ENCODE data around the gene UACA. TPM values are rescaled to one million over a fixed set of nuclear protein-coding genes. Genes with fewer than 3 reads are reported as not detected.

Gene UACA
- total and polyA plus RNA-seq, 2 of the 8 experiments (the other 6 are each of a cell fraction or from before 2014, with no cell fraction given): 28.6 to 38.9 TPM

GRCh38 chr15:70653426-70653825, 109.9 kb downstream of the UACA start:
- H4K5ac ChIP-seq (ENCODE audit: insufficient read length, low read depth, low read length): no peak overlapping the region
- H3K56ac ChIP-seq (replicated peaks; ENCODE audit: insufficient read length, low read depth, low read length): no peak overlapping the region
- H2BK5ac ChIP-seq (ENCODE audit: low read depth, low read length): no peak overlapping the region
- H3K79me1 ChIP-seq (ENCODE audit: low read depth, low read length): no peaks in the 10 kb centered on the region
- H4K91ac ChIP-seq (replicated peaks; ENCODE audit: insufficient read length, low read length): no peak overlapping the region
- no peaks in the 10 kb centered on the region for H3K4me1 ChIP-seq (replicated peaks in 1 of 4; ENCODE audit: control insufficient read depth in 3 of 4, insufficient read depth in 4 of 4, low read length in 3 of 4)
- no peak overlapping the region for H2BK20ac ChIP-seq (ENCODE audit: low read length)
- H3K4me3 ChIP-seq (ENCODE audit: extremely low read depth in 1 of 4, insufficient read depth in 2 of 4, low read depth in 3 of 4, low read length in 4 of 4): no peak overlapping the region
- H3K27ac ChIP-seq (ENCODE audit: low read depth, low read length): no peak overlapping the region
- H2AK5ac ChIP-seq (ENCODE audit: low read depth, low read length): no peak overlapping the region
- H3K9me3 ChIP-seq (ENCODE audit: insufficient read depth in 2 of 2, low read depth in 1 of 2, low read length in 1 of 2): no peaks in the 10 kb centered on the region
- DNase-seq (ENCODE audit: low read depth in 1 of 2, low spot score in 2 of 2) (no peak), FAIRE-seq (no peak)
- 88% methylated on average over 4 of the region's 4 CpGs; no CpG with 5 or more reads in 1 of the 2 experiments for WGBS, 2 experiments (ENCODE audit: extremely low coverage in 1 of 2, insufficient coverage in 1 of 2, insufficient read length in 1 of 2, insufficient replicate concordance in 2 of 2, low coverage in 1 of 2, low lambda C conversion rate in 2 of 2, missing lambda C conversion rate in 1 of 2)
- no peak overlapping the region for H3K4me2 ChIP-seq (ENCODE audit: insufficient read depth in 1 of 2, low read depth in 2 of 2, low read length in 2 of 2)
- no peak overlapping the region for H2BK120ac ChIP-seq (replicated peaks; ENCODE audit: low read depth, low read length)
- no peak overlapping the region for H2BK12ac ChIP-seq (ENCODE audit: low read depth, low read length)
- CTCF ChIA-PET (ENCODE audit: partially characterized antibody): interaction anchor here (0.6 to 1.3 kb wide), 3 partner anchors 11 to 14 kb away, joined by 3 to 4 read pairs (median 3); no protein-coding TSS in a partner anchor
- no peak overlapping the region for H3K23ac ChIP-seq (ENCODE audit: insufficient read length)
- no peak overlapping the region for H2BK15ac ChIP-seq (ENCODE audit: low read length)
- H3K23me2 ChIP-seq (ENCODE audit: low read depth, low read length): no peaks in the 10 kb centered on the region
- no peaks in the 10 kb centered on the region for H3K79me2 ChIP-seq (ENCODE audit: control insufficient read depth in 1 of 2, insufficient read depth in 2 of 2, low read length in 2 of 2)
- H3K36me3 ChIP-seq (ENCODE audit: control insufficient read depth in 2 of 4, insufficient read depth in 4 of 4, low read length in 3 of 4): no peaks in the 10 kb centered on the region; a peak in 1 of 8 replicates
- no peak for TF ChIP-seq TEAD4 (IDR thresholded peaks at IDR 0.05; ENCODE audit: low read depth, low read length)
- no peak for TF ChIP-seq ASH2L (IDR thresholded peaks at IDR 0.05; ENCODE audit: low read length)
- TF ChIP-seq TCF12 (IDR thresholded peaks at IDR 0.05; ENCODE audit: low read depth, low read length): no peak
- no peaks in the 10 kb centered on the region for H4K20me1 ChIP-seq (replicated peaks in 1 of 2; ENCODE audit: control insufficient read depth in 1 of 2, insufficient read depth in 2 of 2, low read length in 2 of 2)
- no peaks in the 10 kb centered on the region for H3K27me3 ChIP-seq (replicated peaks in 1 of 4; ENCODE audit: control insufficient read depth in 3 of 4, extremely low read depth in 1 of 4, insufficient read depth in 3 of 4, low read length in 3 of 4)
- no peak overlapping the region for H3K18ac ChIP-seq (ENCODE audit: extremely low read depth, low read length)
- no peak overlapping the region for H3K4ac ChIP-seq (replicated peaks; ENCODE audit: insufficient read length, low read depth, low read length)
- H4K8ac ChIP-seq (ENCODE audit: extremely low read depth, insufficient read depth, low read length): no peak overlapping the region
- POLR2A ChIA-PET (ENCODE audit: partially characterized antibody): no interaction called here
- no peak overlapping the region for H3K14ac ChIP-seq (ENCODE audit: insufficient read length)
- H3K9ac ChIP-seq (replicated peaks in 1 of 4; ENCODE audit: extremely low read depth in 1 of 4, low read depth in 3 of 4, low read length in 3 of 4): no peak overlapping the region
- H2AFZ ChIP-seq (ENCODE audit: low read length): no peak overlapping the region
